ENCODE data around the gene C17orf107. TPM values are rescaled to one million over a fixed set of nuclear protein-coding genes. Genes with fewer than 3 reads are reported as not detected.
"Not testable (repeated sequence)": the region's sequence is repeated elsewhere in the genome, so short reads cannot be mapped to it uniquely, and the experiment has no call there.

C17orf107 gene
- total RNA-seq (2014; rRNA removed; shearing (Covaris generic)), result 0.08 TPM in 1 of 2 replicates, not detected in the other

DNA sequence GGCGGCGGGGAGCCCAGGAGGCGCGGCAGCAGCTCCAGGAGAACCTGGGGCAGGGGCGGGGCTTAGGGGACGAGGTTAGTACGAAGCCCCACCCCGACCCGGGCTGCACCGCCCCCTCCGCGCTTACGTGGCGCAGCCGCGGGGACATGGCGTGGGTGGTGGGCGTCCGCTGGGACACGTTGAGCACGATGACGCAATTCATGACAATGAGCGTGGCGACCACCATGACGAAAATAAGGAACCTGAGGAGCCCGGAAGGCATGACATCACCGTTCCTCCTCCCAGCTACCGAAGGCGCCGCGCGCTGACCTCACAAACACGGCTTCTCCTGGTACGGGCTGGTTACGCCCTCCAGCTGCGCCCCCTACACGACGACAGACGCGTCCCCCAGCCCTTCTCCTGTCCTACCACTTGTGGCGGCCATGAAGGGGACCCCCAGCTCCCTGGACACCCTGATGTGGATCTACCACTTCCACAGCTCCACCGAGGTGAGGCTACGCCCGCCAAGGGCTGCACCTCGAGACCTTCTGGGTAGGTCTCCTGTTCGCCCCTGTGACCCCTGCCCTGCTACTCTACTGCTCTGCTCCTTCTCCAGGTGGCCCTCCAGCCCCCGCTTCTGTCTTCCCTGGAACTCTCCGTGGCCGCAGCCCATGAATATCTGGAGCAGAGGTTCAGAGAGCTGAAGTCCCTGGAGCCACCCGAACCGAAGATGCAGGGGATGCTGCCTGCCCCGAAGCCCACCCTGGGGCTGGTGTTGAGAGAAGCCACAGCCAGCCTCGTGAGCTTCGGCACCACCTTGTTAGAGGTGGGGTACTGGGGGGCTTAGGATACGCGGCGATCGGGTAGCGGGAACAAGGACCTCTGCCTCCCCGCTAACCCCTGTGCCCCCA is at the start of gene C17orf107:
Gene C17orf107 (plus strand): TSS at position 196 of the 890 bp plus-strand sequence. CDS start 227 bp downstream, at position 423.
- DNase-seq (ENCODE audit: low spot score), result no peak

DNA sequence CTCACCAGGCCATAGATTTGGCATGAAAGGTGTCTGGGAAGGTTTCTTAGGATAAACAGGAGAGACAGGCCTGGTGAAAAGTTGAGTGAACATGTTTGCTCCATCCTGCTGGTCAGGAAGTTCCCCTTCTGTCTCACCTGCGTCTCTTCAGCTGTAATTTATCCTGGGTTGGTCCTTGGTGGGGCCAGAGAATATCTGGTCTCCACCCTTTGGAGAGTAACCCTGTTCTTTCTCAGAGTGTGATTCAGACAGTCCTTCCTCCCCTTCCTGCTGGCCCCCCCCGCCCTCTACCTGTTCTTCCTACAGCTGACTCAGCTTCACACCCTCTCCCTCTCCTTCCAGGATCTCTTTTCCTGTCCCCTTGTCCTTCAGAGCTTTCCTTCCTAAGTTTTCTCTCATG is 49.1 kb upstream of the C17orf107 start:
- no peak for DNase-seq (ENCODE audit: low spot score)

DNA sequence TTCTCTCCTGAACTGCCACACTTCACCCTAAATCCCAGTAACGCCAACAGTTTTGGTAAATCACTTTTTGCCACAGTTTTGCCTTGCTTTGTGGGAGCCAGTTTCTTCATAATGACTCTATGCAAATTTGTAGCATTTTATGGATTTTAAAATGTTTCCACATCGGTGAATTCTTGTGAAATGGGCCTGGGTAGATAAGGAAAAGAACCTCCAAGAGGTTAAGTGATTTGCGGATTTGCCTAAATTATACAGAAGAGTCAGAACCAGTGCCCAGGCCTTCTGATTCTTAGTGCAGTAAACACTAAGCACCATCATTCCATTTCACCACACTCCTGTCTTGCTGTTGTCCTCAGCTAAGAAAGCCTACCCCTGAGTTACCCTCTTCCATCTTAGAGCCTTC is 48.3 kb upstream of the C17orf107 start:
- DNase-seq (ENCODE audit: low spot score), result no peak

DNA sequence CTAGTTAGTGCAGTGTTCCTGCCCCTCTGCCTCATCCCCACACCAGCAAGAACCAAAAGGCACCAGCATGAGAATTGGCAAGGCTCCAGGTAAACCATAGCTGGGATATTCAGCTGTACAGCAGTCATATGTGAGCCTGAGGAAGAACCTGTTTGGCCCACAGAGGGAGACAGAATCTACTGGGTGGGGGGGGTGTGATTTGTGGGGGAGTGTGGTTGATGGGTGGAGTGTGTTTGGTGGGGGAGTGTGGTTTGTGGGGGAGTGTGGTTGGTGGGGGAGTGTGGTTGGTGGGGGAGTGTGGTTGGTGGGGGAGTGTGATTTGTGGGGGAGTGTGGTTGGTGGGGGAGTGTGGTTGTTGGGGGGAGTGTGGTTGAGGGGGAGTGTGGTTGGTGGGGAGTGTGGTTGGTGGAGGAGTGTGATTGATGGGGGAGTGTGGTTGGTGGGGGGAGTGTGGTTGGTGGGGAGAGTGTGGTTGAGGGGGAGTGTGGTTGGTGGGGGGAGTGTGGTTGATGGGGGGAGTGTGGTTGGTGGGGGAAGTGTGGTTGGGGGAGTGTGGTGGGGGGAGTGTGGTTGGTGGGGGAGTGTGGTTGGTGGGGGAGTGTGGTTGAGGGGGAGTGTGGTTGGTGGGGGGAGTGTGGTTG is 46.6 kb upstream of the C17orf107 start:
- DNase-seq (ENCODE audit: low spot score), result no peak

DNA sequence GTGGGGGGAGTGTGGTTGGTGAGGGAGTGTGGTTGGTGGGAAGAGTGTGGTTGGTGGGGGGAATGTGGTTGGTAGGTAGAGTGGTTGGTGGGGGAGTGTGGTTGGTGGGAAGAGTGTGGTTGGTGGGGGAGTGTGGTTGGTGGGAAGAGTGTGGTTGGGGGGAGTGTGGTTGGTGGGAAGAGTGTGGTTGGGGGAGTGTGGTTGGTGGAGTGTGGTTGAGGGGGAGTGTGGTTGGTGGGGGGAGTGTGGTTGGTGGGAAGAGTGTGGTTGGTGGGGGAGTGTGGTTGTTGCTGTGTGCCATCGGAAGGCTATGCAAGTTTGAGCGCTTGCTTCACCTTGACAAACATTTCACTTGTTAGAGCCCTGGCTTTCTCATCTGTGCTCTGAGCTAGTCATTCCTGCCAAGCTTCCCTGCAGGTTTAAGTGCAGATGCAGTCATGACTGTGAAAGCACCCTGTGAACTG is 46.1 kb upstream of the C17orf107 start:
- DNase-seq (ENCODE audit: low spot score), result no peak

DNA sequence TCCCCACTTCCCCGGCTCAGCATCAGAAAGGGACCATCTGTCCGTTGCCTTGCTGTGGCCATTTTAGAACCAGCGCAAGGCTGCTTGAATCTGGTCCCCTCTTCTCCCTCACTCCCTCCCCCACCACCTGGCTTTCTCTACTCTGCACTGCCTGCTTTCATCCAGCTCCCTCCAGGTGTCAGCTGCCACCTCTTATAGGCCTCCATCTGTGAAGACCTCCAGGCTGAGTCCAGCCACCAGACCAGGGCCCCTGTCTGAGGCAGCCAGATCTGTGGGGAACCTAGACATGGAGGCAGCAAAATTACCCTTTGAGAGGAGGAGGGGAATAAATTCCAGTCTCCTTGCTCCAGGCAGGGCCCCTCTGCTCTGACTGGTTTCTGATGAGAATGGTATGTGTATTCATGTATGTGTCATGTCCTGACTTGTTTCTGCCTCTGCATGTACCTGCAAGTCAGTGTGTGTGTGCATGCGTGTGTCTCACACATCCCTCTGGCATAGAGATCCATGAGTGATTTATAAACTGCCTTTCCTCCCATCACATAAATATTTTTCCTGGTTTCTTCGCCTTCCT is 45.1 kb upstream of the C17orf107 start:
- no peak for DNase-seq (ENCODE audit: low spot score)

DNA sequence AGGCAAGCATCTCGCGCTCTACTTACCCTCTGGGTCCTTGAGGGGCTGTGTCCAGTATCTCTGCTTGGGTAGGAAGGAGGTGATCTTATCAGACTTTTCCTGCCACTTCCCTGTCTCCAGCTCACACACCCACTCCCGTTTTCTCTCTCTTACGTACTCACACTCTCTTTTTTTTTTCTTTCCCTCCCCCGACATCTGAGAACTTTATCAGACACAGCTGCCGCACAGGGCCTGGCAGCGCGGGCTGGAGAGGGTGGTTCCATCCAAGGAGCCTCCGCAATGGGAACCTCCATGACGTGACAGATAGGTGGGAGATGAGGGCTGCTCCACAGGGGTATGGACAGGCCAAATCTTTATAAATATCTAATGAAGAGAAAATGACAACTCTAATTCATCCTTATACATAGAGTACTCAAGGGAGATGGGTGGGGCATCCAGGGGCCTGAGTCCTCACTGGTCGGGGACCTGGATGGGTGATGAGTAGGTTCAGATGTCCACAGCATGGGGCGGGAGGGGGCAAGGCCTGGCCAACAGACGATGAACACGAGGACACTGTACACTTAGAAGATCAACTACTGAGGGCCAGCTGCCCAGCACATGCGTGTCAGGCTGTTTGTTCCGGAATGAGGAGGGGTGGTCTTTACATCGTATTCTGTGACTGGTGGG is 42.9 kb upstream of the C17orf107 start:
- DNase-seq (ENCODE audit: low spot score), result no peak

DNA sequence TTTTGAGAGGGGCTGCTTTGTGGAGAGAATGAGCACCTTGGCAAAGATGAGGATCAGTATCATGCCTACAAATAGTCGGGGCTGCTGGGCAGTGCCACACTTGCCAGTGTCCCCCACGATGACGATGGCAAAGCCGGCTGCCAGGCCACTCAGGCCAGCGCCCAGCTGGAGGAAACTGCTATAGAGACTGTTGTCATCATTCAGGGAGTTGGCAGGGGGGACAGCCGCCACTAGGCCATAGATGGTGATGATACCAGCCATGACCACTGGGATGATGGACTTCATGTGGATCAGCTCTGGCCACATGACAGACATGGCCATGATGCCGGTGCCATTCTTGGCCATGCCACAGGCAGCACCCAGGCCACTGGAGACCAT is 42.4 kb upstream of the C17orf107 start:
- no peak for DNase-seq (ENCODE audit: low spot score)

DNA sequence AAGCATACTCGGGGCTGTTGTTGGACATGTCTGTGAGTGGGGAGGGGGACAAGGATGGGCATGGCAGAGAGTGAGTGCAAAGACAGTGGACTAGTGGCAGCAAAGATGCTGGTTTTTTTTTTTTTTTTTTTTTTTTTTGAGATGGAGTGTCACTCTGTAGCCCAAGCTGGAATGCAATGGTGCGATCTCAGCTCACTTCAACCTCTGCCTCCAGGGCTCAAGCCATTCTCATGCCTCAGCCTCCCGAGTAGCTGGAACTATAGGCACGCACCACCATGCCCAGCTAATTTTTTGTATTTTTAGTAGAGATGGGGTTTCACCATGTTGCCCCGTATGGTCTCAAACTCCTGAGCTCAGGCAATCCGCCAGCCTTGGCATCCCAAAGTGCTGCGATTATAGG is 42.0 kb upstream of the C17orf107 start:
- not testable (repeated sequence) for DNase-seq (ENCODE audit: low spot score)

DNA sequence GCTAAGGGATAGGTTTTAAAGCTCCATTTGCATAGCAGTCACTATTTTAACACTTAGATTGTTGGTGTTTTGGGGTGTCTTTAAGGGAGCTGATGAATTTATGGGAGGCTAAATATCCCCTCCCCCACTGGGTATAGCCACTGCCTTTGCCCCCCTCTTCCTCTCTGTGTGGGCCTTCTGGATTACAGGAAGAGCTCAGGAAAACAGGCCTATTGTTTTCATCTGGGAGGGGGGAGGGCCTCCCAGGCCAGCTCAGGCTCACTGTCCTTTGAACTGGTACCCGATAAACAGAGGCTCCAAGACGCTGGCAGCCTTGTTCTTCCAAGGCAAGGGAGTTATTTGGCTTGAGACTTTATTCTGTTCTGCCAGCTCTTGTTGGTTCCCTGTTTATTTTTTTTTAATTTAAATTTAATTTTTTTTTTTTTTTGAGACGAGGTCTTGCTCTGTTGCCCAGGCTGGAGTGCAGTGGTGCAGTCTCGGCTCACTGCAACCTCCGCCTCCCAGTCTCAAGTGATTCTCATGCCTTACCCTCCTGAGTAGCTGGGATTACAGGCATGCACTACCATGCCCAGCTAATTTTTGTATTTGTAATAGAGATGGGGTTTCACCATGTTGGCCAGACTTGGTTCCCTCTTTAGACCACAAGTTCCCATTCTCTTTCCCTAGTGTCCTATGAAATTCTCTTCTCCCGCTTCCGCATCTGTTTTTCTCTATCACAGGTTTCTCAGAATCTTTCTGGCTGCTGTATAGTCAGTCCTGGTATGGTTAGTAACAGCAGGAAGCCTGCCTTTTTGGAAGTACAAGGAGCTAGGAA is 41.1 kb upstream of the C17orf107 start:
- no peak for DNase-seq (ENCODE audit: low spot score)

DNA sequence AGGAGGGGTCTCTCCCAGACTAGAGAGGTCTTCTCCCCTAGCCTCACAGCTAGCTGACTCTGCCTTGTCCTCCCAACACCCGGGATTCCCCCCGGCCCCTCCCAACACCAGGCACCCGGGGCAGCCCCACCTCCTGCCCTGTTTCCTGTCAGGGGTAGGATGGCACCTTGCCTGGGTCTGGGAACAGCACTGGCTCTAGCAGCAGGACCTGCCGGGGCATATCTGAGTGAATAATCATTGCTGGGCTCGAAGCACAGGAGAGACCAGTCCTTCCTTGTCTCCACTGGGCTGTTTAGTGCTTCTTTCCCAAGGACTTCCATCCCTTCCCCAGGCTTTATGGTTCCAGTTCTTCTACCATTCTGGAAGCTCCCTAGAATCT is 40.5 kb upstream of the C17orf107 start:
- no peak for DNase-seq (ENCODE audit: low spot score)

DNA sequence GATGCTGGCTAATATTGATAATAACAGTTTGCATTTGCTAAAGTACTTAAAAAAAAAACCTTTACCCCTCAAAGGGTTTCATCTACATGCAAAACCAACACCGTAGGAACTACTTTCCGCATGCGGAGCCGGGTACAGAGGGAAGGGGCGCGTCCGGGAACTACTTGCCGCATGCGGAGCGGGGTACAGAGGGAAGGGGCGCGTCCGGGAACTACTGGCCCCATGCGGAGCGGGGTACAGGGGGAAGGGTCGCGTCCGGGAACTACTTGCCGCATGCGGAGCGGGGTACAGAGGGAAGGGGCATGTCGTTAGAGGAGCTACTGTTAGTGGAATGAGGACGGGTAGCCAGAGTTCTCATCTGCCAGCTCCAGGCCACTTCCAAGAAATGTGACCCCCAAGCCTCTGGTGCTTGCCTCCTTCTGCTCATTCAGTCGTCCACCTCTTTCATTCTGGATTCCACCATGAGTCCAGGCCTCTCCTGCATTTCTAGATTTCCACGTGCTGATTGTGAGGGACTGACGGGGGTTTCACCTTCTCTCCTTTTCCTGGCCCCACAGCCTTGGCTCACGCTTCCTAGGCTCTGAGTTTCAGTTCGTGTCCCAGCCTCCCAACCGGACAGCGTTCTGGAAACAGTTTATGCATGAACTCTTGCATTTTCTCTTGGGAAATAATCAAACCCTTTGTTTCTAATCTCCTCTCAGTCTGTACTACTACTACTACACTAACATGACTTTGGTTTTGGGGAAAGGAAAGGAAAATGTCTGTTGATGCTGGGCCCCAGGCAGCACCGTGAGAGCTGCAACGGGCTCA is 39.3 kb upstream of the C17orf107 start:
- no peak for DNase-seq (ENCODE audit: low spot score)

DNA sequence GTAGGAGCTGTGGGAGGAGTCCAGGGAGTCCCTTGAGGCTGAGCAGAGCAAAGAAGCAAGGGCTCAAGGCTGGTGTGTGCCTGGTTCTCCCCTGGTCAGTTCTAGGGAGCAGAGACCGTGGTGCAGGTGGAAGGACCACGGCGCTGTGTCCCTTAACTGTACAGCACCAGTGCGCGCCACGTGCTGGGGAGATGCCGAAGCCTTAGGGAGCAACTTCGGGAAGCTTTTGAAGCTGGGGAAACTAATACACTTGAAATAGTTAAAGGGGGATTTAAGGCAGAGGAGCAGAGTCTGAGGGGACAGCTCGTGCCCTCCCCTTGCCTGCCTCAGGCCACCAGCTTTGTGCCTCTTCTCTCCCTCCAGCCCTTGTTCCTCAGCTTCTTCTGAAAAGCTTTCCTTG is 38.7 kb upstream of the C17orf107 start:
- DNase-seq (ENCODE audit: low spot score), result no peak

DNA sequence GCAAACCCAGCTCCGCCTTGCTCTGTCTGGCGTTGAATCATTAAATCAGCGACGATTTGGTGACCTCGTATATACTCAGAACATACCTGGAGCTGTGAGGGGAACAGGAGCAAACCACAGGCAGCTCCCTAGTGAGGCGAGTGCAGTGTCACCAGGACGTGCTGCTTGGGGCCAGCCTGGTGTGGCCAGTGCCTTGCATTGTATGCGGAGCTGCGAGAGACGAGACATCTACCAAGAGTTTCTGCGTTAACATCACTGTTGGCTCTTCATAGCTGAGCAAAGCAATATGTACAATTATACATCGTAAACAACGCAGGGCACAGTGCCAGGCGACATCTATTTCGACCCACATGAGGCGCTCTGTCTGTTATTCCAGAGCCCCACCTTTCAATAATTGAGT is 38.3 kb upstream of the C17orf107 start:
- no peak for DNase-seq (ENCODE audit: low spot score)

DNA sequence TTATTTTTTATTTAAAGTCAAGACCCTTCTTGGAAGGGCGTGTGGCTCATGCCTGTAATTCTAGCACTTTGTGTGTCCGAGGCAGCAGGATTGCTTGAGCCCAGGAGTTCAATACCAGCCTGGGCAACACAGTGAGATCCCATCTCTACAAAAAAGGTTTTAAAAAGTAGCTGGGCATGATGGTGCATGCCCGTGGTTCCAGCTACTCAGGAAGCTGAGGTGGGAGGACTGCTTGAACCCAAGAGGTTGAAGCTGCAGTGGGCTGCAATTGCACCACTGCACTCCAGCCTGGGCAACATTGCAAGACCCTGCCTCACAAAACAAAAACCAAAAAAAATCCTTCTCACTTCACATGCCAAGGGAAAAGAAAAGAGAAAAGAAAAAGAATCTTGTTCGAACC is 36.6 kb upstream of the C17orf107 start:
- DNase-seq (ENCODE audit: low spot score), result no peak

DNA sequence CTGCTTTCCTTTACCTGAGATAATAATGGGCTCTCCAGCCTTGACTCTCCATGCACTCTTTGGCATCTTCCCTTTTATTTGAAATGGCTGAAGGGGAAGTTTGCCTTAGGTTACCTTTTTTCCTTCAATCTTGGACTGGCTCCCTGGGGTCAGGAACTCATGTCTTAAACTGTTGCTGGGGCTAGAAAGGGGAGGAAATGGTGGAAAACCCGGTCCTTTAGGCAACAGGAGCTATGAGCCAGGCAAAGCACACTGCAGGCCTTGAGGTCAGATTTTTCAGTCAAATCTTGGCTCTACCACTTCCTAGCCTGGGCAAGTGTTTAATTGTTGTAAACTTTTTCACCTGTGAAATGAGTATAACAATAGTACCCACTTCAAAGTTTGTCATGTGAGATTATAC is 36.0 kb upstream of the C17orf107 start:
- DNase-seq (ENCODE audit: low spot score), result no peak

DNA sequence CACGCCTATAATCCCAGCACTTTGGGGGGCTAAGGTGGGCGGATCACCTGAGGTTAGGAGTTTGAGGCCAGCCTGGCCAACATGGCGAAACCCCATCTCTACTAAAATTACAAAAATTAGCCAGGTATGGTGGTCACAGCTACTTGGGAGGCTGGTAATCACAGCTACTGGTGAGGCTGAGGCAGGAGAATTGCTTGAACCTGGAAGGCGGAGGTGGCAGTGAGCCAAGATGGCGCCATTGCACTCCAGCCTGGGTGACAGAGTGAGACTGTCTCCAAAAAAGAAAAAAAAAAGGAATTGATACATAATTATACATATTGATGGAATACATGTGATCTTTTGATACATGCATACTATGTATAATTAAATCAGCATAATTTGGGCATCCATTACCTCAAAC is 31.8 kb upstream of the C17orf107 start:
- not testable (repeated sequence) for DNase-seq (ENCODE audit: low spot score)

DNA sequence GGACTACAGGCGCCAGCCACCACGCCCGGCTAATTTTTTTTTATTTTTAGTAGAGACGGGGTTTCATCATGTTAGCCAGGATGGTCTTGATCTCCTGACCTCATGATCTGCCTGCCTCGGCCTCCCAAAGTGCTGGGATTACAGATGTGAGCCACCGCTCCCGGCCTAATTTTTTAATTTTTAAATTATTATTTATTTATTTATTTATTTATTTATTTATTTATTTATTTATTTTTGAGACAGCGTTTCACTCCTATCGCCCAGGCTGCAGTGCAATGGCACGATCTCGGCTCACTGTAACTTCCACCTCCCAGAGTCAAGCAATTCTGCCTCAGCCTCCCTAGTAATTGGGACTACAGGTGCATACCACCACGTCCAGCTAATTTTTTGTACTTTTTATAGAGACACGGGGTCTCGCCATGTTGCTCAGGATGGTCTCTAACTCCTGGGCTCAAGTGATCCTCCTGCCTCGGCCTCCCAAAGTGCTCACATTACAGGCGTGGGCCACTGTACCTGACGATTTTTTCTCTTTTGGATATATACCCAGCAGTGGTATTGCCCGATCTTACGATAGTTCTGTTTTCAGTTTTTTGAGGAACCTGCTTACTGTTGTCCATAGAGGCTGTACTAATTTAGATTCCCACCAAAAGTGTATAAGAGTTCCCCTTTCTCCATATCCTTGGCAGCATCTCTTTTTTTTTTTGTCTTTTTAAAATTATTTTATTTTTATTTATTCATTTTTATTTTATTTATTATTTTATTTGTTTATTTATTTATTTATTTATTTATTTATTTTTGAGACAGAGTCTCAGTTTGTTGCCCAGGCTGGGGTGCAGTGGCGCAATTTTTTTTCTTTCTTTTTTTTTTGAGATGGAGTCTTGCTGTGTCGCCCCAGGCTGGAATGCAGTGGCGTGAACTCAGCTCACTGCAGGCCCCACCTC is 30.0 kb upstream of the C17orf107 start:
- not testable (repeated sequence) for DNase-seq (ENCODE audit: low spot score)

DNA sequence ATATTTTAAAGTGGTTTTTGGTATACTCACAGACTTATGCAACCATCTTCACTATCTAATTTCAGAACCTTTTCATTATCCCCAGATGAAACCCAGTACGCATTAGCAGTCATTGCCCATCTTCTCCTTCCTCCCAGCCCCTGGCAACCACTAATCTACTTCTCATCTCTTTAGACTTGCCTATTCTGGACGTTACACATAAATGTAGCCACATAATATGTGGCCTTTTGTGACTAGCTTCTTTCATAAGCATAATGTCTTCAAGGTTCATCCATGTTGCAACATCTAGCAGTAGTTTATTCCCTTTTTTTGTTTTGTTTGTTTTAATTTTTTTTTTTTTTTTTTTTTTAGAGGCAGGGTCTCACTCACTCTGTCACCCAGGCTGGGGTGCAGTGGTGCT is 28.5 kb upstream of the C17orf107 start:
- no peak for DNase-seq (ENCODE audit: low spot score)

Measured in H4 (cell line).